ENCODE results near the gene FAM204A.
A peak's percentile ranks its signal among the peaks of the same experiment; 100 is the strongest.

The FAM204A gene

DNA sequence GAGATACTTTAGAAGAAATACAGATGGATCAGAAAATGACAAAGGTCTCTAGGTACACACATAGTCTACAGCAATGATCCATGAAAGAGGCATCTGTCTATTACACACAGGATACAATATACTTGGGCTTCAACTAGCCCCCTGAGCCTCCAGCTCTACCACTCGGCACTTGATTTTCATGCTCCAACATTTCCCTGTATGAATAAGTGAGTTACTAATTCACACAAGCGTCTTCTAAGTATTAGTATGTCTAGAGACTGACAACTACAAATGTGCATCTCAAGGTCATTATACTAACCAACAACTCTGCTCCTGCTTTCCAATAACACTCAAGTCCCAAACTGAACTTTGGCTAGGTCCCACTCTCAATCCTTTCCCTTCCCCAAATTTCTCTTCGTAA is 8.3 kb downstream of the FAM204A start:
- DNase-seq (ENCODE audit: low spot score), result no peak
- TF ChIP-seq, protein P1, sequence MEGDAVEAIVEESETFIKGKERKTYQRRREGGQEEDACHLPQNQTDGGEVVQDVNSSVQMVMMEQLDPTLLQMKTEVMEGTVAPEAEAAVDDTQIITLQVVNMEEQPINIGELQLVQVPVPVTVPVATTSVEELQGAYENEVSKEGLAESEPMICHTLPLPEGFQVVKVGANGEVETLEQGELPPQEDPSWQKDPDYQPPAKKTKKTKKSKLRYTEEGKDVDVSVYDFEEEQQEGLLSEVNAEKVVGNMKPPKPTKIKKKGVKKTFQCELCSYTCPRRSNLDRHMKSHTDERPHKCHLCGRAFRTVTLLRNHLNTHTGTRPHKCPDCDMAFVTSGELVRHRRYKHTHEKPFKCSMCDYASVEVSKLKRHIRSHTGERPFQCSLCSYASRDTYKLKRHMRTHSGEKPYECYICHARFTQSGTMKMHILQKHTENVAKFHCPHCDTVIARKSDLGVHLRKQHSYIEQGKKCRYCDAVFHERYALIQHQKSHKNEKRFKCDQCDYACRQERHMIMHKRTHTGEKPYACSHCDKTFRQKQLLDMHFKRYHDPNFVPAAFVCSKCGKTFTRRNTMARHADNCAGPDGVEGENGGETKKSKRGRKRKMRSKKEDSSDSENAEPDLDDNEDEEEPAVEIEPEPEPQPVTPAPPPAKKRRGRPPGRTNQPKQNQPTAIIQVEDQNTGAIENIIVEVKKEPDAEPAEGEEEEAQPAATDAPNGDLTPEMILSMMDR (IDR thresholded peaks at IDR 0.05), result no peak
- Histone ChIP-seq H3K27ac (no peak overlapping the region), H3K4me3 (no peak overlapping the region)

DNA sequence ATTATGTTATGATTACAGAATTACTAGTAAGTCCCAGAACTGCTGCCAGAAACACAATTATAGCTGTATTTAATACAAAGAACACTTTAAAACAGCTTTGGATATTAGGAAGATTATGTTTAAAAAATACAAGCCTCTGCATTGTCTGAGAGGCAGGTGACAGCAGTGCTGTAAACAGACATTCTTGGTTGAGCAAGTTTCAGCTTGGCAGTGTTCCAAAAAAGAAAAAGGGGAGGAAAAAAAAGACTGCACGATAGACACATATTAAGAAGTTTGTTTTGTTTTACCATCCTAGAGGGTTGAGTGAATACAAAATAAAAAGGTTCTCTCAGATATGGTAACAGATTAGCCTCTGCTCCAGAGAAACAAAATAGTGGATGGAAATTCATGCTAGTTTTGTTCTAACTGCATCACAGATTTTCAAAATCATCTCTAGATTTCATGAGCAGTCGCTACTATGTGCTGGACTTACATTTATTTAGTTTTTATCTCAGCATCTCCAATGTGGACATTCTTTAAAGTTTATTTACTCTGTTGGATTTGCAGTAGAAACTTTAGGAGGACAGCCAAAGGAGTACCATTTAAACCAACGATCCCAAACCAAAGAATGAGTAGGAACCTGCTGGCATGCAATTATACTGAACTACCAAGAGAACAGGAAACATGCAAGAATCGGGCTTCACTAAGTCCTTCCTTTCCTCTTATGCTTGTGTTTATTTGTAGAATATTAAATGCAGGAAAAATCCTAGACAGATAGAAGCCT is 9.0 kb downstream of the FAM204A start:
- Histone ChIP-seq H3K27ac (no peak overlapping the region), H3K4me3 (no peak overlapping the region)
- no peak for DNase-seq (ENCODE audit: low spot score)
- TF ChIP-seq, protein P1 (IDR thresholded peaks at IDR 0.05), result no peak

DNA sequence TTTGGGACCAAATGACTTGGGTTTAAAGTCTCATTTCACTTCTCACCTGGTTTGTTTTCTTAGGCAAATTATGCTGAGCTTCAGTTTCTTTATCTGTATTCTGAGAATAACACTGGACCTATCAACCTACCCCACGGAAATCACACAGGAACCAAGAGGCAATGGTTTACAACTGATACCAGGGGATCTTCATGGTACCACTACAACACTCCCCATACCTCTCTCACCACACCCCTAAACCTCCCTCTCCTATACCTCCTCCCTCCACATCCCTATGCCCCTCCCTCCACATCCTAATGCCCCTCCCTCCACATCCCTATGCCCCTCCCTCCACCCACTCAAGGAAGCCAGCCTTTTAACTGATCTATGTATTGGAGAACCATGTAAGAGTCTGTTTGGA is 9.9 kb downstream of the FAM204A start:
- no peak for DNase-seq (ENCODE audit: low spot score)
- H3K4me3 ChIP-seq, result no peak overlapping the region
- no peak overlapping the region for H3K27ac ChIP-seq
- TF ChIP-seq, protein P1 (IDR thresholded peaks at IDR 0.05), result no peak

DNA sequence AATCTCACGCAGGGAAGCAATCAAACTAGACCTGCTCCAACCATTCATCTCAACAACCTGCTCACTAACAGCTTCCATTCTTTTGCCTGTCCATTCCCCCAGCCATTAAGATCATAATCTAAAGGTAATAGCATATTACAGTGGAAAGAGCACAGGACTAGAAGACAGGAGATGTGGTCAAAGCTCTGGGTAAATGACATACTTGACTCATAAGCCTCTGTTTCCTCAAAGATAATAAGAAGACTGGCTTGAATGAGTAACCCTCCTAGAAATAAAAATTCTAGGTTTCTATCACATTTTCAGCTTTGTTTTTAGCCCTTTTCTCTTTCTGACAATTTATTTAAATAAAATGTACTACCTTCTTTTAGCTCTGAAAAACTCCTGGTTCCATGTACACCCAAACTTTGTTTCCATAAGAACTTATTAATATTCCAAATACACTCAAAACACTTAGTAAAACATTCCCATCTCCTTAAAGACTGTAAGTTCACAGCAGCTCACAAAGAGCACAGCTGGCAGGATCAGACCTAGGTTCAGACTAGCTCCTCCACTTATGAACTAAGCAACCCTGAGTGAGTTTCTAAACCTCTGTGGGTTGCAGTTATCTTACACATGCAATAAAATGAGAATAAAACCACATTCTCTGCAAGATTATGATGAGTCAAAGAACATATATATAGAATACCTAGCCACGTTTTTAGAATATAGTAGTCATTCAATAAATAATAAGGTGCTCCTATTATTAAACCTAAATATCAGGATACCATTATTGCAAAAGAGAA is 11.6 kb downstream of the FAM204A start:
- Histone ChIP-seq H3K27ac (no peak overlapping the region), H3K4me3 (no peak overlapping the region)
- DNase-seq (ENCODE audit: low spot score), result no peak
- TF ChIP-seq, protein P1 (IDR thresholded peaks at IDR 0.05), result no peak

DNA sequence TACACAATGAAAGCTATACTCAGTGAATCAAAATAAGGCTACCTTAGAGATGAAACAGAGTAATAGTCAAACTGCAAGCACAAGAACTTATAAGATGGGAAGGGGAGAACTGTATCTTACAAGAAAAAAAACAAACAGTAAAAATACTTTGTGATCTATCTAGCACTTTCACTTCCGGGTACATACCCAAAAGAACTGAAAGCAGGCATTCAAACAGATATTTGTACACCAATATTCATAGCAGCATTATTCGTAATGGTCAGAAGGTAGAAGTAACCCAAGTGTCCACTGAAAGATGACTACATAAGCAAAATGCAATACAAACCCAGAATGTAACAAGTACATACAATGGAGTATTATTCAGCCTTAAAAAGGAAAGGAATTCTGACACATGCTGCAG is 18.0 kb downstream of the FAM204A start:
- H3K4me3 ChIP-seq, result no peak overlapping the region
- TF ChIP-seq, protein P1 (IDR thresholded peaks at IDR 0.05), result no peak
- no peak for DNase-seq (ENCODE audit: low spot score)
- H3K27ac ChIP-seq, result no peak overlapping the region

DNA sequence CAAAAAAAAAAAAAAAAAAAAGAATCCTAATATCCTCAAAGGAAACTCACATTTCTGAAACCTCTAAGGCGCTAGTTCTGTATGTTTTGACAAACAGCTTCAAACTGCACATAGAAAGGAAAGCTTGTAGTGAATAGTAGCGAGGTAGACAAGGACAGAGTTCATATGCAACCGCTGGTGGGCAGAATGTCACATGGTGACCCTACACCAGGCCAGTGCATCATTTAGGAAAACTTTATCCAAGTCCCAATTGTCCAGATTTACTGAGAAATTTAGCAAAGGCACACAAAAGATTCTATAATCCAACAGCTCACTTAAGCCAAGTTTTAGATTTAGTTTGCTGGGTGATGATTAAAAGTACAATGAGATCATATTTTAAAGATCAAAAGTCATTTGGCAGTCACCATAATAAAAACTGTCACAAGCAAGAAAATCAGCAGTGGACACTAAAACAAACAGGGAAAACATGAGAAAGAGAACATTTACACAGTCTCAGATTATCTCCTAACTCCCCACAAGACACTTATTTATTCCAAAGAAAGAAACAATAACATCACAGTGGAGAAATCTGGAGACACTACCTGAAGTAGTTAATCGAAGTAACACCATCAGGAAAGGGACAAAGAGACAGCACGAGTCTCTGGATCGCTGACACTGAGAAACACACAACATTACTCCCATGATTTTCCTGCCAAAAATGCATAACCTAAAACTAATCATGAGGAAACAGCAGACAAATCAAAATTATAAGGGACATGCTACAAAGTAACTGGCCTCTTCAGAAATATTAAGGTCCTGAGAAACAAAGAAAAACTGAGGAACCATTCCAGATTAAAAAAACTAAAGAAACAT is 20.2 kb downstream of the FAM204A start:
- TF ChIP-seq, protein P1 (IDR thresholded peaks at IDR 0.05), result no peak
- DNase-seq (ENCODE audit: low spot score), result no peak
- Histone ChIP-seq H3K27ac (peak overlapping the region; percentile 19 to 59), H3K4me3 (no peak overlapping the region)
